ENCODE results near the gene GFPT2.

The GFPT2 gene

GRCh38 chr5:180399401-180400215, 46.5 kb upstream of the GFPT2 start:
- no peak for DNase-seq
- Histone ChIP-seq H4K8ac (ENCODE audit: low read length) (no peak overlapping the region), H2BK15ac (ENCODE audit: low read depth, poor library complexity, severe bottlenecking) (no peak overlapping the region), H3K9me3 (ENCODE audit: control insufficient read depth, low read length) (peaks cover 6% of the 10 kb centered on the region), H2BK120ac (ENCODE audit: low read depth, low read length) (no peak overlapping the region), H3K14ac (ENCODE audit: low read length in 2 of 2) (no peak overlapping the region), H2AFZ (ENCODE audit: low read depth, low read length) (no peak overlapping the region), H3K79me1 (replicated peaks; ENCODE audit: low read length, poor library complexity, severe bottlenecking) (no peaks in the 10 kb centered on the region), H3K36me3 (ENCODE audit: control insufficient read depth in 1 of 2, insufficient read depth in 2 of 2, low read depth in 1 of 2, low read length in 2 of 2) (no peaks in the 10 kb centered on the region), H3K27me3 (ENCODE audit: control insufficient read depth in 1 of 2, insufficient read depth in 1 of 2, low read length in 2 of 2) (no peaks in the 10 kb centered on the region), H3K4ac (ENCODE audit: low read depth in 1 of 2, low read length in 2 of 2) (no peak overlapping the region), H3K4me3 (ENCODE audit: insufficient read depth in 1 of 2, low read depth in 1 of 2, low read length in 2 of 2) (no peak overlapping the region), H2BK5ac (ENCODE audit: low read depth, low read length, poor library complexity, severe bottlenecking) (no peak overlapping the region), H3K9ac (ENCODE audit: low read length) (peak overlapping the region; percentile 34), H3K4me1 (ENCODE audit: control insufficient read depth, insufficient read depth, low read depth, low read length) (no peaks in the 10 kb centered on the region), H2AK5ac (ENCODE audit: low read length, severe bottlenecking) (no peak overlapping the region), H4K91ac (ENCODE audit: low read length) (no peak overlapping the region), H3K27ac (ENCODE audit: low read length, poor library complexity, severe bottlenecking) (no peak overlapping the region), H3K18ac (ENCODE audit: low read depth in 1 of 2, low read length in 2 of 2) (no peak overlapping the region), H2BK12ac (ENCODE audit: low read length in 2 of 2) (no peak overlapping the region), H3K23ac (ENCODE audit: low read length in 2 of 2) (no peak overlapping the region), H3K4me2 (ENCODE audit: low read length, poor library complexity, severe bottlenecking) (no peak overlapping the region)
- WGBS = 90% methylated on average over 19 of the region's 20 CpGs

- Histone ChIP-seq H2BK12ac (ENCODE audit: low read length in 2 of 2) (no peak overlapping the region), H3K9ac (ENCODE audit: low read length) (no peak overlapping the region), H3K9me3 (ENCODE audit: control insufficient read depth, low read length) (peaks cover 3% of the 10 kb centered on the region), H3K4me3 (ENCODE audit: insufficient read depth in 1 of 2, low read depth in 1 of 2, low read length in 2 of 2) (no peak overlapping the region), H3K14ac (ENCODE audit: low read length in 2 of 2) (no peak overlapping the region), H3K4ac (ENCODE audit: low read depth in 1 of 2, low read length in 2 of 2) (no peak overlapping the region), H2BK120ac (ENCODE audit: low read depth, low read length) (no peak overlapping the region), H4K8ac (ENCODE audit: low read length) (no peak overlapping the region), H3K27ac (ENCODE audit: low read length, poor library complexity, severe bottlenecking) (no peak overlapping the region), H4K91ac (ENCODE audit: low read length) (no peak overlapping the region), H3K27me3 (ENCODE audit: control insufficient read depth in 1 of 2, insufficient read depth in 1 of 2, low read length in 2 of 2) (no peaks in the 10 kb centered on the region), H3K36me3 (ENCODE audit: control insufficient read depth in 1 of 2, insufficient read depth in 2 of 2, low read depth in 1 of 2, low read length in 2 of 2) (no peaks in the 10 kb centered on the region), H2BK5ac (ENCODE audit: low read depth, low read length, poor library complexity, severe bottlenecking) (no peak overlapping the region), H3K18ac (ENCODE audit: low read depth in 1 of 2, low read length in 2 of 2) (no peak overlapping the region), H2AFZ (ENCODE audit: low read depth, low read length) (no peak overlapping the region), H3K4me2 (ENCODE audit: low read length, poor library complexity, severe bottlenecking) (no peak overlapping the region), H2AK5ac (ENCODE audit: low read length, severe bottlenecking) (no peak overlapping the region), H2BK15ac (ENCODE audit: low read depth, poor library complexity, severe bottlenecking) (no peak overlapping the region), H3K79me1 (replicated peaks; ENCODE audit: low read length, poor library complexity, severe bottlenecking) (no peaks in the 10 kb centered on the region), H3K23ac (ENCODE audit: low read length in 2 of 2) (no peak overlapping the region), H3K4me1 (ENCODE audit: control insufficient read depth, insufficient read depth, low read depth, low read length) (no peaks in the 10 kb centered on the region)
- DNase-seq = no peak
- WGBS = 84% methylated on average over 12 of the region's 12 CpGs
Measured at GRCh38 chr5:180396926-180397325, 43.8 kb upstream of the GFPT2 start.

- 71% methylated on average over 15 of the region's 16 CpGs for WGBS
- Histone ChIP-seq H3K9me3 (ENCODE audit: control insufficient read depth, low read length) (no peaks in the 10 kb centered on the region), H2BK120ac (ENCODE audit: low read depth, low read length) (no peak overlapping the region)
Measured at GRCh38 chr5:180395540-180396274, 42.6 kb upstream of the GFPT2 start.

GRCh38 chr5:180394031-180394636, 41.0 kb upstream of the GFPT2 start:
- Histone ChIP-seq H3K9ac (ENCODE audit: low read length) (no peak overlapping the region), H2AFZ (ENCODE audit: low read depth, low read length) (no peak overlapping the region), H3K27ac (ENCODE audit: low read length, poor library complexity, severe bottlenecking) (no peak overlapping the region), H3K27me3 (ENCODE audit: control insufficient read depth in 1 of 2, insufficient read depth in 1 of 2, low read length in 2 of 2) (no peaks in the 10 kb centered on the region), H2AK5ac (ENCODE audit: low read length, severe bottlenecking) (no peak overlapping the region), H4K8ac (ENCODE audit: low read length) (no peak overlapping the region), H3K14ac (ENCODE audit: low read length in 2 of 2) (no peak overlapping the region), H2BK5ac (ENCODE audit: low read depth, low read length, poor library complexity, severe bottlenecking) (no peak overlapping the region), H2BK120ac (ENCODE audit: low read depth, low read length) (no peak overlapping the region), H3K9me3 (ENCODE audit: control insufficient read depth, low read length) (no peaks in the 10 kb centered on the region), H3K4me1 (ENCODE audit: control insufficient read depth, insufficient read depth, low read depth, low read length) (no peaks in the 10 kb centered on the region), H3K79me1 (replicated peaks; ENCODE audit: low read length, poor library complexity, severe bottlenecking) (no peaks in the 10 kb centered on the region), H3K36me3 (ENCODE audit: control insufficient read depth in 1 of 2, insufficient read depth in 2 of 2, low read depth in 1 of 2, low read length in 2 of 2) (no peaks in the 10 kb centered on the region), H3K4ac (ENCODE audit: low read depth in 1 of 2, low read length in 2 of 2) (no peak overlapping the region), H3K4me3 (ENCODE audit: insufficient read depth in 1 of 2, low read depth in 1 of 2, low read length in 2 of 2) (no peak overlapping the region), H3K18ac (ENCODE audit: low read depth in 1 of 2, low read length in 2 of 2) (no peak overlapping the region), H3K4me2 (ENCODE audit: low read length, poor library complexity, severe bottlenecking) (no peak overlapping the region), H3K23ac (ENCODE audit: low read length in 2 of 2) (no peak overlapping the region), H2BK12ac (ENCODE audit: low read length in 2 of 2) (no peak overlapping the region), H2BK15ac (ENCODE audit: low read depth, poor library complexity, severe bottlenecking) (no peak overlapping the region), H4K91ac (ENCODE audit: low read length) (no peak overlapping the region)
- WGBS = 88% methylated on average over 13 of the region's 13 CpGs
- DNase-seq = no peak

More at GRCh38 chr5:180395540-180396274, 42.6 kb upstream of the GFPT2 start:
- H3K4me3 ChIP-seq (ENCODE audit: insufficient read depth in 1 of 2, low read depth in 1 of 2, low read length in 2 of 2) = no peak overlapping the region
- H3K14ac ChIP-seq (ENCODE audit: low read length in 2 of 2) = no peak overlapping the region
- H2AFZ ChIP-seq (ENCODE audit: low read depth, low read length) = no peak overlapping the region
- no peak overlapping the region for H3K9ac ChIP-seq (ENCODE audit: low read length)
- H3K18ac ChIP-seq (ENCODE audit: low read depth in 1 of 2, low read length in 2 of 2) = no peak overlapping the region
- no peaks in the 10 kb centered on the region for H3K79me1 ChIP-seq (replicated peaks; ENCODE audit: low read length, poor library complexity, severe bottlenecking)
- no peak overlapping the region for H3K27ac ChIP-seq (ENCODE audit: low read length, poor library complexity, severe bottlenecking)
- H4K8ac ChIP-seq (ENCODE audit: low read length) = no peak overlapping the region
- H3K36me3 ChIP-seq (ENCODE audit: control insufficient read depth in 1 of 2, insufficient read depth in 2 of 2, low read depth in 1 of 2, low read length in 2 of 2) = no peaks in the 10 kb centered on the region
- H2BK5ac ChIP-seq (ENCODE audit: low read depth, low read length, poor library complexity, severe bottlenecking) = no peak overlapping the region
- no peak overlapping the region for H2BK15ac ChIP-seq (ENCODE audit: low read depth, poor library complexity, severe bottlenecking)
- no peaks in the 10 kb centered on the region for H3K27me3 ChIP-seq (ENCODE audit: control insufficient read depth in 1 of 2, insufficient read depth in 1 of 2, low read length in 2 of 2)
- H2AK5ac ChIP-seq (ENCODE audit: low read length, severe bottlenecking) = no peak overlapping the region
- H3K4me1 ChIP-seq (ENCODE audit: control insufficient read depth, insufficient read depth, low read depth, low read length) = no peaks in the 10 kb centered on the region
- no peak overlapping the region for H4K91ac ChIP-seq (ENCODE audit: low read length)
- no peak overlapping the region for H3K4ac ChIP-seq (ENCODE audit: low read depth in 1 of 2, low read length in 2 of 2)
- DNase-seq = no peak
- no peak overlapping the region for H2BK12ac ChIP-seq (ENCODE audit: low read length in 2 of 2)
- no peak overlapping the region for H3K4me2 ChIP-seq (ENCODE audit: low read length, poor library complexity, severe bottlenecking)
- H3K23ac ChIP-seq (ENCODE audit: low read length in 2 of 2) = no peak overlapping the region

All from mesenchymal stem cell (in vitro differentiated cells and primary cell).